ENCODE data around the gene HSP90AB1.

The HSP90AB1 gene

DNA sequence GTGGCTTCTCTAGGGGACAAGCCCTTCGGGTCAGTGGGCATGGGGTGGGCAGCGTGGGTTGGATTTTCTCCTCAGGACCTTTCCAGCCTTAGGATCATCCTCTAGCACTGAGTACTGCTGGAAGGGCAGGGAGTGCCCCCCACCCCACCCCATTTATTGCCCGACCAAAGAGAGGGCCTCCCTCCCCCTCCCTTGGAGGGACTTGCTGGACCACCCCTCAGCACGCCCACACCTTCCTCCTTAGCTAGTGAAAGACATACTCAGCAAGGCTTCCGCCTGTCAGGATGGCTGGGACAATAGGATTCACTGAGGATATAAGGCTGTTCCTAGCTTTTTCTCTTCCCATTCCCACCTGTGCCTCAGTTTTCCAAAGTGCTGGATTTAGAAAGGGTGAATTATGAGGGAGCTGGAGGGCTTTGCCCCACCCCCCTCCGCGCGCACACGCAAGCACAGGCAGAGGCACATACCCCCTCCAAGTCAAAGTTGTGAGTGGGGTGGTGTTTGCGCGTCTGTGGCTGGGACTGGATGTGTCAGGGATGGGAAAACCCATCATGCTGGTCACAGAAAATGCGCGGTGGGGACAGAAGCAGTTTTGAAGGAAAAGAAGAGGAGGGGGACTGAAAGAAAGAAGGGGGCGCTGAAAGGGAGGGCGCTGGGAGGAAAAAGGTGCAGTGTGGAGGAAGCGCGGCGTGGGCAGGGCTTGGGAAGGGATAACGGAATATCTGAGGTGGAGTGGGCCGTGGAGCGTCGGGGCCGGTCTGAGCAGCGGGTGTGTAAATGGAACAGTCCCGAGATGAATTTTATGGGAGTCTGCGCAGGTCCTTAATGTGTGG lies 24.2 kb upstream of the HSP90AB1 start:
- no peak for DNase-seq

DNA sequence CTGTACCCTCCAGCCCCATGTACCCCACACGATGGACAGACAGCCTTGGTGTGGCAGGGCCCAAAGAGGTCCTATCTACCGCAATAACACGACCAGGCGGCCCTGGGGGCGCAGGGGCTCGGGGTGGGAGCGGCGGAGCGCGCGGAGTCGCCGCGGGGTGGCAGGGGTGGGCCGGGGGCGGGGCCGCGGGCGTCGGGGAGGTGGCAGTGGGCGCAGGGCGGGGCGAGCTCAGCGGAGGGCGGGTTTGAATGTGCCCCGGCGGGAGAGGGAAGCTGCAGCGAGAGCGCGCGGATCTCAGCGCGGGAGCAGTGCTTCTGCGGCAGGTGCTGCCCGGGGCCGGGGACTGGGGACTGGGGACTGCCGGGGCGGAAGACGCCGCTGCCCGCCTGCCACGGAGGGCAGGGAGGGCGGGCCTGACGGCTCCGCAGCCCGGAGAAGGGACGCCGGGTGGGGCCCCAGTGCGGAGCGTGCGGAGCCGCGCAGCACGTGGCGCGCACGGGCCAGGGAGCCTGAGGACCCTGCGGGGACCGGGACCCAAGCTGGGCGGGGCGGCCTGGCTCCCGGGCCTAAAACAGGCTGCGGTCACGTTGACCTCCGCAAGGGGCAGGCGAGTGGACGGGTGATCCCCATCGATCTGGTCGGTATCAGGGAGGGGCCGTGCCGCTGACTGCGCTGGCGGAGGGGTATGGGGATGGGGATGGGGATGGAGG lies 23.4 kb upstream of the HSP90AB1 start, which contains the start of gene SLC29A1:
TSS of gene SLC29A1 (plus strand) at position 277 of the 710 bp plus-strand sequence. CDS start 3,719 bp downstream, outside the sequence.
- peak; percentile 48 to 54 for DNase-seq

- DNase-seq: no peak
These were observed 22.6 kb upstream of the HSP90AB1 start for GRCh38 chr6:44224029-44224964.

DNA sequence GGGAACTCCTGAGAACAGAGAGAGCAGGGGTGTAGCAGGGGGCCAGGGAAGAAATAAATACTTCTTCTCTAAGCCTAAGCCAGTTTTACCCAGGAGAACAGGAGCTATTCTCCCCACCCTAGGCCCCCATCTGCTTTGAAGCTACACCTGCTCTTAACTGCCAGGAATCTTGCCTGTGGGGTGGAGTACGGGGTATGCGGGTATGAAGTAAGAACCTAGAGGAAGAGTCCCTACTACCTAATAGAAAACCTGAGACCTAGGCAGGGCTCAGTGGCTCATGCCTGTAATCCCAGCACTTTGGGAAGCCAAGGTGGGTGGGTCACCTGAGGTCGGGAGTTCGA lies 22.0 kb upstream of the HSP90AB1 start:
- no peak for DNase-seq

GRCh38 chr6:44225579-44226325 lies 21.1 kb upstream of the HSP90AB1 start:
- DNase-seq: no peak

- DNase-seq: no peak
These were observed 20.3 kb upstream of the HSP90AB1 start for GRCh38 chr6:44226368-44227147.

GRCh38 chr6:44227148-44227793 lies 19.6 kb upstream of the HSP90AB1 start:
- DNase-seq: no peak

DNA sequence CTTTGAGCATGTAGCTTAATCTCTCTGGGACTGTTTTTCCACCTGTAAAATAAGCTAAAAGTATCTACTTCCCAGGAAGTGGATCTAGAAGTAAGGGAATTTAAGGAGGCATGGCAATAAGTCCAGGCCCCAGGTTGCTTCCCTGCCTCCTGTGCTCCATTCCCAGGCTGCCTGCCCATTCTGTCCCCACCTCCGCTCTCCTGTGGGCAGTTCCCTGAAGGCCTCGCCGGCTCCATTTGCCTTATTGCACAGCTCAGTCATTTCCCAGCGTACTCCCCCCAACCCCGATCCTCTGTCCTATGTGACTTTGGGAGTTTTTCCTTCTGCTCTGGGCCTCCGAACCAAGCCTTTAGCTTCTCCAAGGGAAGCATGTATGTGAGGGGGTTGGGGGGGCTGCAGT lies 18.9 kb upstream of the HSP90AB1 start:
- DNase-seq: no peak

- no peak for DNase-seq
These were observed 18.5 kb upstream of the HSP90AB1 start for GRCh38 chr6:44228433-44228832.

DNA sequence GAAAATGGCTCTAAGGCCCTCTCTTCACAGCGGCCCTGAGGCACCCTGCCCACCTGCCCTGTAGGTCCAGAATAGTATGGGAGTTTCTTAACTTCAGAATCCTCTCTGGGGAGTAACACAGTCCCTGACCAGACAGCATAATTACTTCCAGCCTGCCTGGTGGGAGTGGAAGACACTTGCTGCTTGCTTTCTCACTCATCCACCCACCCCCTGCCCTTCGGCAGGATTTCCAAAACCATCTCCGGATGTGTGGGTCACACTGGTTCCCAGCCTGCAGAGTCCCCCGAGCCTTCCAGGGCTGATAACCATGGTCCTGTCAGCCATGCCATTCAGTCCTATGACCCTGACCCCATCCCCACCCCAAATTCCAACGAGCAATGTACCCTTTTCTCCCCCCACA lies 18.1 kb upstream of the HSP90AB1 start:
- DNase-seq: peak in 1 of 2 donors; percentile 56

DNA sequence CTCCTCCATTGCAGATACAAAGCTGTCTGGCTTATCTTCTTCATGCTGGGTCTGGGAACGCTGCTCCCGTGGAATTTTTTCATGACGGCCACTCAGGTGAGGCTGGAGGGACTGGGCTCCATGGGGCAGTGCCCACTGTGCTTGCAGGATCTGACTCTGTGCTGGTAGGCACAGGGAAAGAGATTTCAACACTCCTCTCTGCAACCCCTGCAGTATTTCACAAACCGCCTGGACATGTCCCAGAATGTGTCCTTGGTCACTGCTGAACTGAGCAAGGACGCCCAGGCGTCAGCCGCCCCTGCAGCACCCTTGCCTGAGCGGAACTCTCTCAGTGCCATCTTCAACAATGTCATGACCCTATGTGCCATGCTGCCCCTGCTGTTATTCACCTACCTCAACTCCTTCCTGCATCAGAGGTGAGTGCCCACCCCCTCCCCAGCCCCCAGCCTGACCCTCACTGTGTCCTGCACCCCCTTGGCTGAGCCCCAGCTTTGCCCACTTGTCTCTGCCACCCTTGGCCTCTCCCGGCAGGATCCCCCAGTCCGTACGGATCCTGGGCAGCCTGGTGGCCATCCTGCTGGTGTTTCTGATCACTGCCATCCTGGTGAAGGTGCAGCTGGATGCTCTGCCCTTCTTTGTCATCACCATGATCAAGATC lies 17.4 kb upstream of the HSP90AB1 start:
- peak; percentile 52 to 77 for DNase-seq

DNA sequence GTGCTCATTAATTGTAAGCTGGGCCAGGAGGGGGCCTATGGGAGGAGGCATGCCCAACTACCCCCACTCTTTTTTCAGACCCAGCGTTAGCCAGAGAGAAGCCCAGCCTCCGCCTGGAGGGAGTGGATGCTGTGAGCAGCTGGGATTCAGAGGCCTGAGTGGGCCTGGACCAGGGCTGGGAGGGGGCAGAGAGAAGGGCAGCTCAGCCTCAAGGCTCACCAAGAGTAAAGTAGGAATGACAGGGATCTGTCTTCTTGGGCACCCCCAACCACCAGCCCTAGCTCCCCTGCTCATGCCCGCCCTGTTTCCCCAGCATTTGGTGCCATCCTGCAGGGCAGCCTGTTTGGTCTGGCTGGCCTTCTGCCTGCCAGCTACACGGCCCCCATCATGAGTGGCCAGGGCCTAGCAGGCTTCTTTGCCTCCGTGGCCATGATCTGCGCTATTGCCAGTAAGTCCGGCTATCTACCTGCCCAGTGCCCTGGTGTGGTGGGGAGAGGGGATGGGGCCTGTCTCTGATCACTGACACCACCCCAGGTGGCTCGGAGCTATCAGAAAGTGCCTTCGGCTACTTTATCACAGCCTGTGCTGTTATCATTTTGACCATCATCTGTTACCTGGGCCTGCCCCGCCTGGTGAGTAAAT lies 16.7 kb upstream of the HSP90AB1 start:
- no peak for DNase-seq

DNA sequence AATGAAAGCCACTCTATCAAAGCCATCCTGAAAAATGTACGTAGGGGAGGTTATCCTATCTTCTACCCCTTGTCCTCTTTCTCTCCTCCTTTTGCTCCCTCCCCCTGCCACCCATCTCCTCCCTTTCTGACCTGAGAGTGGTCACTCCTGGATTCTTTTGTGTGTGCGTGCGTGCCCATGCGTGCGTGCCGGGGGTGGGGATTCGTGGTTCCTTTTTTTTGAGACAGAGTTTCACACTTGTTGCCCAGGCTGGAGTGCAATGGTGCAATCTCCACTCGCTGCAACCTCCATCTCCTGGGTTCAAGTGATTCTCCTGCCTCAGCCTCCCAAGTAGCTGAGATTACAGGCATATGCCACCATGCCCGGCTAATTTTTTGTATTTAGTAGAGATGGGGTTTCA lies 15.5 kb upstream of the HSP90AB1 start:
- peak in 1 of 2 donors; percentile 48 for DNase-seq

GRCh38 chr6:44232676-44233566 lies 14.0 kb upstream of the HSP90AB1 start:
- no peak for DNase-seq

DNA sequence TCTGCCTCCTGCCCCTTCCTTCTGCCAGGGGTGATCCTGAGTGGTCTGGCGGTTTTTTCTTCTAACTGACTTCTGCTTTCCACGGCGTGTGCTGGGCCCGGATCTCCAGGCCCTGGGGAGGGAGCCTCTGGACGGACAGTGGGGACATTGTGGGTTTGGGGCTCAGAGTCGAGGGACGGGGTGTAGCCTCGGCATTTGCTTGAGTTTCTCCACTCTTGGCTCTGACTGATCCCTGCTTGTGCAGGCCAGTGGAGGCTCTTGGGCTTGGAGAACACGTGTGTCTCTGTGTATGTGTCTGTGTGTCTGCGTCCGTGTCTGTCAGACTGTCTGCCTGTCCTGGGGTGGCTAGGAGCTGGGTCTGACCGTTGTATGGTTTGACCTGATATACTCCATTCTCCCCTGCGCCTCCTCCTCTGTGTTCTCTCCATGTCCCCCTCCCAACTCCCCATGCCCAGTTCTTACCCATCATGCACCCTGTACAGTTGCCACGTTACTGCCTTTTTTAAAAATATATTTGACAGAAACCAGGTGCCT lies 13.3 kb upstream of the HSP90AB1 start:
- DNase-seq: no peak

GRCh38 chr6:44234101-44235025 lies 12.5 kb upstream of the HSP90AB1 start:
- peak; percentile 33 to 56 for DNase-seq

DNA sequence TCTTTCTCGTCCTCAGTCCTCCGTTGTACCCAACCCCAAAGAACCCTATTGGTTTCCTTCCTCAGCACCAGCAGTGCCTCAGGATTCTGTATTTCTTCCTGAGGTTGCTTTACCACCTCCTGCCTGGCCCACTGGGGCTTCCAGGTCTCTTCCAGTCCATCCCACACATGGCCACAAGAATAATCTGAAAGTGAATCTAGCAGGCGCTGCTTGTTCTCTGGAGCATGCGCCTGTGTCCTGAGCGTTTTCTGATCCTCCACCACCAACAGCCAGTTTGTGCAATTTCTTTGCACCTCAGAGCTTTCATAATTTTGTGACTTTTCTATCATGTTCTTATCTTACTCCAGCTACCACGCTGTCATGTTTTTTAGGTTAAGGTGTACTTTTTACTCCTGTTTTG lies 11.6 kb upstream of the HSP90AB1 start:
- no peak for DNase-seq

Data from inflammatory macrophage (primary cell).